PC-3 (cell line): Measurements from ENCODE around the gene BCAS4. TPM values are rescaled to one million over a fixed set of nuclear protein-coding genes. Genes with fewer than 3 reads are reported as not detected.
A peak's percentile ranks its signal among the peaks of the same experiment; 100 is the strongest.

Experiments
- ATAC-seq: fragments of 200-7000 bp; cut with Tn5 transposase; 2 replicates; pipeline ENCODE4 v1.9.1; 2020; ENCODE audit warnings: mild to moderate bottlenecking, moderate library complexity
- BruUV-seq: library from RNA; stranded (reverse); fragments of 400-500 nt; replicated peaks from 2 replicates; lab custom pipeline; 2021; lab: Mats Ljungman, UMichigan
- CTCF ChIA-PET: fragments of 300-600 bp; sonication (Branson Sonifier 250); formaldehyde crosslinking; loops from one replicate; lab custom pipeline; 2022; ENCODE audit warnings: antibody characterized with exemption; lab: Charles Lee
- POLR2A ChIA-PET: fragments of 300-600 bp; sonication (Branson Sonifier 250); formaldehyde crosslinking; loops from one replicate; lab custom pipeline; 2022; ENCODE audit warnings: antibody characterized with exemption; ENCODE audit not compliant: unreplicated experiment; lab: Charles Lee
- DNase-seq: peaks from one replicate; pipeline ENCODE4 v3.0.0-alpha.2; 2015
- H2AFZ ChIP-seq: fragments of 300-600 bp; sonication (generic); 2 replicates; pipeline ENCODE4 v1.6.0; 2016; ENCODE audit warnings: antibody characterized with exemption, low read length
- H3F3A ChIP-seq: fragments of 300-600 bp; sonication (generic); one replicate; pipeline ENCODE4 v1.6.0; 2017; ENCODE audit warnings: antibody characterized with exemption, low read length, control low read depth, mild to moderate bottlenecking; ENCODE audit not compliant: unreplicated experiment
- H3K27ac ChIP-seq: fragments of 300-600 bp; sonication (generic); 2 replicates; pipeline ENCODE4 v1.5.1; 2016; ENCODE audit warnings: mild to moderate bottlenecking, low read length
- H3K27me3 ChIP-seq: fragments of 300-600 bp; sonication (generic); 2 replicates; pipeline ENCODE4 v1.6.1; 2016; ENCODE audit warnings: low read length, mixed read lengths
- H3K36me3 ChIP-seq: fragments of 300-600 bp; sonication (generic); 2 replicates; pipeline ENCODE4 v1.6.1; 2016; ENCODE audit warnings: low read depth, mixed run types, low read length, mixed read lengths
- H3K4me1 ChIP-seq: fragments of 300-600 bp; sonication (generic); 2 replicates; pipeline ENCODE4 v1.5.1; 2016; ENCODE audit warnings: low read length; ENCODE audit not compliant: insufficient read depth
- H3K4me2 ChIP-seq: fragments of 300-600 bp; sonication (generic); 2 replicates; pipeline ENCODE4 v1.6.0; 2016; ENCODE audit warnings: low read length
- H3K4me3 ChIP-seq: fragments of 300-600 bp; sonication (generic); 2 replicates; pipeline ENCODE4 v1.5.1; 2016; ENCODE audit warnings: mild to moderate bottlenecking, low read length, mixed read lengths
- H3K79me2 ChIP-seq: fragments of 300-600 bp; sonication (generic); 2 replicates; pipeline ENCODE4 v1.6.1; 2017; ENCODE audit warnings: low read length, mixed read lengths
- H3K9ac ChIP-seq: fragments of 300-600 bp; sonication (generic); 2 replicates; pipeline ENCODE4 v1.6.0; 2016; ENCODE audit warnings: mild to moderate bottlenecking, low read length
- H3K9me2 ChIP-seq: fragments of 300-600 bp; sonication (generic); replicated peaks from 2 replicates; pipeline ENCODE4 v1.6.1; 2016; ENCODE audit warnings: mixed run types, low read length, mixed read lengths
- H3K9me3 ChIP-seq: fragments of 300-600 bp; sonication (generic); 2 replicates; pipeline ENCODE4 v1.6.1; 2016; ENCODE audit warnings: low read length, mixed read lengths
- H4K20me1 ChIP-seq: fragments of 300-600 bp; sonication (generic); 2 replicates; pipeline ENCODE4 v1.6.1; 2016; ENCODE audit warnings: low read length, mixed read lengths
- EZH2 ChIP-seq: fragments of 300-600 bp; sonication (generic); IDR thresholded peaks from one replicate; pipeline ENCODE4 v1.6.1; 2017; ENCODE audit warnings: antibody characterized with exemption, mild to moderate bottlenecking, low read length; ENCODE audit not compliant: unreplicated experiment
- EZH2phosphoT487 ChIP-seq: fragments of 300-600 bp; sonication (generic); IDR thresholded peaks from 2 replicates; pipeline ENCODE4 v1.6.1; 2018; ENCODE audit warnings: mild to moderate bottlenecking, antibody characterized with exemption, low read length, borderline replicate concordance
- intact Hi-C: fragments of 100-400 bp; cut with micrococcal nuclease; formaldehyde crosslinking; loops from 2 replicates; pipeline ENCODE4 v1.9.0; 2023
- total RNA-seq: library from RNA; depleted of rRNA; stranded (reverse); fragments of >200 nt; gene quantifications from 2 replicates; pipeline ENCODE4 v1.2.3, GENCODE V29; 2014
- TF ChIP-seq, protein P1 (sequence below): fragments of 300-600 bp; sonication (generic); conservative IDR thresholded peaks from 2 replicates; pipeline ENCODE4 v1.5.1; 2017; ENCODE audit warnings: antibody characterized with exemption, low read depth, mild to moderate bottlenecking, low read length

The BCAS4 gene
- total RNA-seq, 1 experiment from 2014 or later: 56.9 TPM

DNA sequence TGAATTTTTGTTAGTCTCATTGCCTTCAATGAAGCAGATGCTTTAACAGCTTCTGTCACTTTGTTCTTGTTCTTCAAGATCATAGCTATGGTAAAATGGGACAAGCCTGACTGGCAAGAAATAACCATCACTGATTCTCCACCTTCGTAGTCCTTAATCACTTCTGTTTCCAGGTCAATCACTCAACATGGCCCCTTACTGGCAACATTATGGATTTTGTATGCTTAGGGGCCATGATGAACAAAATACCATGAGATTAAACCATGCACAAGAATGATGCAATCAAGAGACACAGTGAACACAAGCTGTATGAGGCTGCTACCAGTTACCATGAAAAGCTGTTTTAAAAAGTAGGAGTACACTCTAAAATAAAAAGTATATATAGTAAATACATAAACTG lies 103.6 kb downstream of the BCAS4 start:
- peaks cover 80% of the 10 kb centered on the region for H3K36me3 ChIP-seq
- intact Hi-C loops: no loop called here
- H3K4me2 ChIP-seq: no peak overlapping the region
- H3K27ac ChIP-seq: no peak overlapping the region
- POLR2A ChIA-PET: no interaction called here
- no peak overlapping the region for H3K4me3 ChIP-seq
- peaks cover 34% of the 10 kb centered on the region for H3K79me2 ChIP-seq
- H3K4me1 ChIP-seq: no peaks in the 10 kb centered on the region
- H3F3A ChIP-seq: no peaks in the 10 kb centered on the region
- TF ChIP-seq EZH2phosphoT487: no peak
- no peak for TF ChIP-seq EZH2
- TF ChIP-seq, protein P1, sequence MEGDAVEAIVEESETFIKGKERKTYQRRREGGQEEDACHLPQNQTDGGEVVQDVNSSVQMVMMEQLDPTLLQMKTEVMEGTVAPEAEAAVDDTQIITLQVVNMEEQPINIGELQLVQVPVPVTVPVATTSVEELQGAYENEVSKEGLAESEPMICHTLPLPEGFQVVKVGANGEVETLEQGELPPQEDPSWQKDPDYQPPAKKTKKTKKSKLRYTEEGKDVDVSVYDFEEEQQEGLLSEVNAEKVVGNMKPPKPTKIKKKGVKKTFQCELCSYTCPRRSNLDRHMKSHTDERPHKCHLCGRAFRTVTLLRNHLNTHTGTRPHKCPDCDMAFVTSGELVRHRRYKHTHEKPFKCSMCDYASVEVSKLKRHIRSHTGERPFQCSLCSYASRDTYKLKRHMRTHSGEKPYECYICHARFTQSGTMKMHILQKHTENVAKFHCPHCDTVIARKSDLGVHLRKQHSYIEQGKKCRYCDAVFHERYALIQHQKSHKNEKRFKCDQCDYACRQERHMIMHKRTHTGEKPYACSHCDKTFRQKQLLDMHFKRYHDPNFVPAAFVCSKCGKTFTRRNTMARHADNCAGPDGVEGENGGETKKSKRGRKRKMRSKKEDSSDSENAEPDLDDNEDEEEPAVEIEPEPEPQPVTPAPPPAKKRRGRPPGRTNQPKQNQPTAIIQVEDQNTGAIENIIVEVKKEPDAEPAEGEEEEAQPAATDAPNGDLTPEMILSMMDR: no peak
- H3K27me3 ChIP-seq: no peaks in the 10 kb centered on the region
- CTCF ChIA-PET: no interaction called here
- H3K9me2 ChIP-seq: no peaks in the 10 kb centered on the region
- H3K9ac ChIP-seq: no peak overlapping the region
- H4K20me1 ChIP-seq: peaks cover 27% of the 10 kb centered on the region
- DNase-seq (no peak), ATAC-seq (no peak)
- BruUV-seq: no TSS peak
- H3K9me3 ChIP-seq: no peaks in the 10 kb centered on the region
- no peak overlapping the region for H2AFZ ChIP-seq

- POLR2A ChIA-PET: interaction anchor here (0.6 kb wide), 1 partner anchor 121 kb away, joined by 5 read pairs; no protein-coding TSS in a partner anchor
These were observed 105.4 kb downstream of the BCAS4 start for GRCh38 chr20:50900261-50900660.

GRCh38 chr20:50901301-50901700 lies 106.4 kb downstream of the BCAS4 start:
- no peak overlapping the region for H3K9ac ChIP-seq
- no peak overlapping the region for H3K4me3 ChIP-seq
- H3K27me3 ChIP-seq: no peaks in the 10 kb centered on the region
- H3K36me3 ChIP-seq: peaks cover 64% of the 10 kb centered on the region
- peaks cover 50% of the 10 kb centered on the region for H4K20me1 ChIP-seq
- no peak overlapping the region for H3K27ac ChIP-seq
- ATAC-seq (no peak), DNase-seq (no peak)
- no TSS peak for BruUV-seq
- intact Hi-C loops: no loop called here
- ChIA-PET CTCF (no interaction called here), POLR2A (no interaction called here)
- no peak overlapping the region for H2AFZ ChIP-seq
- no peaks in the 10 kb centered on the region for H3F3A ChIP-seq
- H3K79me2 ChIP-seq: peaks cover 62% of the 10 kb centered on the region
- H3K9me2 ChIP-seq: no peaks in the 10 kb centered on the region
- H3K4me1 ChIP-seq: no peaks in the 10 kb centered on the region
- TF ChIP-seq EZH2 (no peak), EZH2phosphoT487 (no peak)
- TF ChIP-seq, protein P1: no peak
- H3K9me3 ChIP-seq: no peaks in the 10 kb centered on the region
- H3K4me2 ChIP-seq: no peak overlapping the region

More at GRCh38 chr20:50900261-50900660, 105.4 kb downstream of the BCAS4 start:
- DNase-seq: peak; percentile 26
- Histone ChIP-seq H3K9me2 (no peaks in the 10 kb centered on the region), H3K79me2 (peaks cover 51% of the 10 kb centered on the region), H3K36me3 (peaks cover 66% of the 10 kb centered on the region), H2AFZ (no peak overlapping the region), H3K4me1 (no peaks in the 10 kb centered on the region), H3K27ac (no peak overlapping the region), H3F3A (no peaks in the 10 kb centered on the region), H3K4me2 (no peak overlapping the region), H3K9ac (no peak overlapping the region), H3K9me3 (no peaks in the 10 kb centered on the region), H4K20me1 (peaks cover 45% of the 10 kb centered on the region), H3K27me3 (no peaks in the 10 kb centered on the region), H3K4me3 (no peak overlapping the region)
- no peak for ATAC-seq
- BruUV-seq: no TSS peak
- TF ChIP-seq, protein P1: no peak
- no peak for TF ChIP-seq EZH2phosphoT487
- CTCF ChIA-PET: no interaction called here
- intact Hi-C loops: no loop called here
